Measurements from ENCODE around the gene CXCL12. TPM values are rescaled to one million over a fixed set of nuclear protein-coding genes. Genes with fewer than 3 reads are reported as not detected.

CXCL12 gene
- total RNA-seq, 4 donors from 2014 or later, result 6.8 to 28.4 (median 13.7) TPM

- intact Hi-C loops (cut with DNase I), result no loop called here
- no peak overlapping the region for H3K27ac ChIP-seq
- TF ChIP-seq, protein P1, sequence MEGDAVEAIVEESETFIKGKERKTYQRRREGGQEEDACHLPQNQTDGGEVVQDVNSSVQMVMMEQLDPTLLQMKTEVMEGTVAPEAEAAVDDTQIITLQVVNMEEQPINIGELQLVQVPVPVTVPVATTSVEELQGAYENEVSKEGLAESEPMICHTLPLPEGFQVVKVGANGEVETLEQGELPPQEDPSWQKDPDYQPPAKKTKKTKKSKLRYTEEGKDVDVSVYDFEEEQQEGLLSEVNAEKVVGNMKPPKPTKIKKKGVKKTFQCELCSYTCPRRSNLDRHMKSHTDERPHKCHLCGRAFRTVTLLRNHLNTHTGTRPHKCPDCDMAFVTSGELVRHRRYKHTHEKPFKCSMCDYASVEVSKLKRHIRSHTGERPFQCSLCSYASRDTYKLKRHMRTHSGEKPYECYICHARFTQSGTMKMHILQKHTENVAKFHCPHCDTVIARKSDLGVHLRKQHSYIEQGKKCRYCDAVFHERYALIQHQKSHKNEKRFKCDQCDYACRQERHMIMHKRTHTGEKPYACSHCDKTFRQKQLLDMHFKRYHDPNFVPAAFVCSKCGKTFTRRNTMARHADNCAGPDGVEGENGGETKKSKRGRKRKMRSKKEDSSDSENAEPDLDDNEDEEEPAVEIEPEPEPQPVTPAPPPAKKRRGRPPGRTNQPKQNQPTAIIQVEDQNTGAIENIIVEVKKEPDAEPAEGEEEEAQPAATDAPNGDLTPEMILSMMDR (IDR thresholded peaks at IDR 0.05), result no peak
- no peak for TF ChIP-seq POLR2A (IDR thresholded peaks at IDR 0.05)
Observed at GRCh38 chr10:44366941-44367630, 17.8 kb downstream of the CXCL12 start.

GRCh38 chr10:44364566-44364965 lies 20.3 kb downstream of the CXCL12 start:
- Histone ChIP-seq H3K9me3 (no peaks in the 10 kb centered on the region), H3K27ac (no peak overlapping the region), H3K4me3 (no peak overlapping the region), H3K27me3 (no peaks in the 10 kb centered on the region), H3K36me3 (no peaks in the 10 kb centered on the region), H3K4me1 (no peaks in the 10 kb centered on the region)
- WGBS, 2 donors, result 88 to 100% methylated on average over 1 of the region's 1 CpG
- TF ChIP-seq, protein P1 (IDR thresholded peaks at IDR 0.05), result no peak
- TF ChIP-seq POLR2A (IDR thresholded peaks at IDR 0.05), result no peak
- intact Hi-C loops (cut with DNase I), result no loop called here
- DNase-seq, result no peak

More at GRCh38 chr10:44366941-44367630, 17.8 kb downstream of the CXCL12 start:
- Histone ChIP-seq H3K36me3 (no peaks in the 10 kb centered on the region), H3K4me1 (no peaks in the 10 kb centered on the region), H3K27me3 (no peaks in the 10 kb centered on the region), H3K4me3 (no peak overlapping the region), H3K9me3 (no peaks in the 10 kb centered on the region)
- WGBS, 2 donors, result 86% methylated on average over 1 of the region's 6 CpGs; no CpG with 5 or more reads in 1 of the 2 donors
- no peak for DNase-seq

DNA sequence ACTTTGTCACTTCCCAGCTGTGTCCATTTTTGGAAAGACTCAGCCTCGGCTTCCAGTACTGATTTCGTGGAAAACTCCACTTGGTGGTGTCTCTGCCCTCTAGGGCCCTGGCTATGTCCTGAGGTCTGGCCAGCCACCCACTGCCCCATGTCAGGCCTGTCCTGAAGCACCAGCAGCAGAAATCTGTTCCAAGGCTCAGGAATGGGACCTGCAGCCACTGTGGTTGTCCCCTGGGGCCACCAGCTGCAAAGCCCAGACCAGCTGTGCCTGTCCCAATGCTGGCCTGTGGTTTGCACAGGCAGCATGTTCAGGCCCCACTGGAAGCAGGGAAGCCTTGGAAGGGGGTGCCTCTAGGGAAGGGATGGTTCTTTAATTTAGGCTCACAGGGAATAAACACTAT lies 21.2 kb downstream of the CXCL12 start:
- Histone ChIP-seq H3K4me1 (no peaks in the 10 kb centered on the region), H3K27ac (no peak overlapping the region), H3K36me3 (no peaks in the 10 kb centered on the region), H3K9me3 (no peaks in the 10 kb centered on the region), H3K27me3 (no peaks in the 10 kb centered on the region), H3K4me3 (no peak overlapping the region)
- intact Hi-C loops (cut with DNase I), result no loop called here
- WGBS, 2 donors, result 87% methylated on average over 2 of the region's 2 CpGs; no CpG with 5 or more reads in 1 of the 2 donors
- no peak for DNase-seq
- TF ChIP-seq, protein P1 (IDR thresholded peaks at IDR 0.05), result no peak

DNA sequence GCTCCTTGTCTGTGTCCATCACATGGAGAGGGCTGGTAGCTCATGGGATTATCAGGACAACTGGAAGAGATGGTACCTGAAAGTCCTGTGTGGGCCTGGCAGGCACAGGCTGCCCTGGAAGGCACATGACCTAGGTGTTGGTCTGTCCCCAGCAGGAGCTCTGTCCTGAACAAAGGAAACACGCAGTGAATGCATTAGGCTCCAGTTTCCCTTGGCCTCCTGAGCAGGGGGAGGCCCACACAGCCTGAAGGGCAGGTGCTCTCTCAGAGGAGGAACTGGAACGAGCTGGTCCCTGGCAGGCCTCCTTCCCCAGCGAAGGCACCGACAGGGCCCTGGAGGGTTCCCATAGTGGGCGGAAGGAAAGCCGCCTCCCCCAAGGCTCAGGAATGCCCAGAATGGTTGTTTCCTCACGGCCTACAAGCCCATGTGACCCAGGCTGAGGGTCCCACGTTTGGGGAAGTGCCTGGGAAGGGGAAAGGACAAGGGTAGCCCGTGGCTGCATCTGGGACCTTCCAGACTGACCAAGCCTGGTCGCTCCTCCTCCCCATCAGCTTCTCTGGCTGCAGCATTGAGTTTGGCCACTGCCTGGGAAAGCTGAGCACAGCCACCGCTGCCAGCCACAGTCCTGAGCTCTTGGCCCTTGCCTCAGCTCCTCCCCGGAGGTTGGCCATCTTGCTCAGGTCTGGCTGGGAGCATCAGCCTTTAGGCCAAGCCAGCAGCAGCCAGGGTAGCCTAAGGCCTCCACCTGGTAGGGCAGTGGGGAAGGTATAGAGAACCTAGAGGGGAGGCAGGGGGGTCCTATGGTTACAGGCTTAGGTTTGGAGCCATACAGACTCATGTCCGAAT lies 21.8 kb downstream of the CXCL12 start:
- Histone ChIP-seq H3K36me3 (no peaks in the 10 kb centered on the region), H3K9me3 (no peaks in the 10 kb centered on the region), H3K4me3 (no peak overlapping the region), H3K27me3 (no peaks in the 10 kb centered on the region), H3K4me1 (peaks cover 0 to 2% (median 0%) of the 10 kb centered on the region in 3 donors), H3K27ac (no peak overlapping the region)
- DNase-seq, result no peak
- intact Hi-C loops (cut with DNase I), result no loop called here
- TF ChIP-seq, protein P1 (IDR thresholded peaks at IDR 0.05), result no peak
- no peak for TF ChIP-seq POLR2A (IDR thresholded peaks at IDR 0.05)
- 58% methylated on average over 2 of the region's 13 CpGs; no CpG with 5 or more reads in 1 of the 2 donors for WGBS, 2 donors

DNA sequence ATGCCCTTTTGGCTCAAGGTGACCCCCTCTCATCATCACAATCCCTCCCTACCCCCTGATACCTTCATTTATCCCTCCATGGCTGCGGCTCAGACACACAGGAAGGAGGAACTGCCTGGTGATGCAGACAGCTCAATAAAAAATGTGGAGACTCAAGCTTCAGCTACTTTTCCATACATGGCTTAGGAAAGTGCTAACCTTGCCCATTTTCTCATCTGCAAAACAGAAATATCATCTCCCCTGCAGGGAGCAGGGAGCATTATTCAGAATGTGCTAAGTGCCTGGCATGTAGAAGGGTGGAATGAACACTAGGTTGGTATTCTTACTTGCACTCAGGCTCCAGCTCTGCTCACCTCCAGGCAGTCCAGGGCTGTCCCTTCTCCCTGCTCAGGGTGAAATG lies 23.8 kb downstream of the CXCL12 start:
- WGBS, 2 donors, result 0 to 40% methylated on average over 1 of the region's 1 CpG
- Histone ChIP-seq H3K27me3 (no peaks in the 10 kb centered on the region), H3K36me3 (no peaks in the 10 kb centered on the region), H3K4me3 (no peak overlapping the region), H3K4me1 (peaks cover 0 to 4% (median 0%) of the 10 kb centered on the region in 3 donors), H3K27ac (no peak overlapping the region), H3K9me3 (no peaks in the 10 kb centered on the region)
- no peak for DNase-seq
- TF ChIP-seq POLR2A (IDR thresholded peaks at IDR 0.05), result no peak
- TF ChIP-seq, protein P1 (IDR thresholded peaks at IDR 0.05), result no peak
- intact Hi-C loops (cut with DNase I), result no loop called here

Measured in esophagus squamous epithelium (tissue), 5 donors.